IPS-15b (cell line): ENCODE results near the gene IL5RA.

Source experiments
- H3K27me3 ChIP-seq: one replicate; pipeline ENCODE4 v1.6.1; 2013; ENCODE audit warnings: low read length; ENCODE audit not compliant: control insufficient read depth, insufficient read depth
- H3K36me3 ChIP-seq: one replicate; pipeline ENCODE4 v1.6.1; 2013; ENCODE audit warnings: low read length; ENCODE audit not compliant: control insufficient read depth, insufficient read depth
- H3K4me1 ChIP-seq: one replicate; pipeline ENCODE4 v1.6.1; 2013; ENCODE audit warnings: mild to moderate bottlenecking, low read length; ENCODE audit not compliant: control insufficient read depth, insufficient read depth
- H3K4me3 ChIP-seq: one replicate; pipeline ENCODE4 v1.5.1; 2013; ENCODE audit warnings: low read depth, low read length
- H3K9ac ChIP-seq: one replicate; pipeline ENCODE4 v1.6.1; 2013; ENCODE audit warnings: low read depth, mild to moderate bottlenecking, low read length
- H3K9me3 ChIP-seq: one replicate; pipeline ENCODE4 v1.6.1; 2013; ENCODE audit warnings: mild to moderate bottlenecking, low read length; ENCODE audit not compliant: control insufficient read depth, insufficient read depth

The IL5RA gene

GRCh38 chr3:3126477-3127431 is 16.6 kb upstream of the IL5RA start, which contains the start of gene TRNT1:
Gene TRNT1, plus strand, starts transcription at chr3:3126940. Its CDS starts 2,101 bp downstream, at chr3:3129041.
- Histone ChIP-seq H3K9me3 (no peaks in the 10 kb centered on the region), H3K36me3 (peaks cover 7% of the 10 kb centered on the region), H3K4me1 (peaks cover 3% of the 10 kb centered on the region), H3K27me3 (no peaks in the 10 kb centered on the region), H3K9ac (peak within 1 kb of the TSS; percentile 94), H3K4me3 (peak within 1 kb of the TSS; percentile 88)

GRCh38 chr3:3125977-3126376 is 15.8 kb upstream of the IL5RA start:
- Histone ChIP-seq H3K27me3 (no peaks in the 10 kb centered on the region), H3K36me3 (peaks cover 7% of the 10 kb centered on the region), H3K9me3 (no peaks in the 10 kb centered on the region), H3K4me1 (peaks cover 3% of the 10 kb centered on the region), H3K4me3 (peak overlapping the region; percentile 88), H3K9ac (peak overlapping the region; percentile 79)

DNA sequence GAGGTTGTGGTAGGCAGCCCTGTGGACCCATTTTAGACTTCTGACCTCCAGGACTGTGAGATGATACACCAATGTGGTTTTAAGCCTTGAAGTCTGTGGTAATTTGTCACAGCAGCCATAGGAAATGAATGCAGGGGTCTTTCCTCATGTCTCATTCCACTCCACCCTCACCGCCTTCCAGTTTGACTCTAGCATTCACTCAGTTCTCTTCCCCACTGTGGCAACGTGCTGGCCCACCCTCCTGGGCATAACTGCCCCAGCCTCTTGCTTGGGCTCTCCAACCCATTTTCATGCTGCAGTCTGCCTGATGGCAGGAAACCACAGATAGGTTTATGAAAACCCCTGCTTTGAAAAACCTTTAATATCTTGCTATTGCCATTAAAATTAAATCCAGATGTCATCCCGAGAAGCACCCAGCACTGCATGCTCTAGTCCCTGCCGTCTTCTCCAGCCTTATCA is 9.2 kb upstream of the IL5RA start:
- H3K4me1 ChIP-seq, result no peaks in the 10 kb centered on the region
- H3K27me3 ChIP-seq, result no peaks in the 10 kb centered on the region
- H3K4me3 ChIP-seq, result no peak overlapping the region
- no peaks in the 10 kb centered on the region for H3K36me3 ChIP-seq
- no peaks in the 10 kb centered on the region for H3K9me3 ChIP-seq
- no peak overlapping the region for H3K9ac ChIP-seq

DNA sequence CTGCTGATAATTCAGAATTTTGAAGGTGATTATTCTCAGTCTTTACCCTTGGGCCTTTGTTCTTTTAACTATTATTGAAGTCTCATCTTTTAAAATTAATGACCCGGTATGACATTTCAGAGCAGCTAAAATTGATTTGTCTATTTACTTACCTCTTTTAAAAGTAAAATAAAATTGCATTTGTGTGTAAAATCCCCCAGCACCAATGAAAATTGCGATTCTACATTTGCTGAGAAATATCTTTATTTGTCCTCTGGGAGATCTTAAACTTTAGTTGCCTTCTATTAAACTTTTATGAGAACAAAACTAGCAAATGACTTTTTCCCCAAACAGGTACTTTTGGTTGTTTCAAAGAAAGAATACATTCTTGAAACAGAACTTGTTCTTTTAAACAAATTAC is 7.5 kb upstream of the IL5RA start:
- no peak overlapping the region for H3K4me3 ChIP-seq
- no peaks in the 10 kb centered on the region for H3K36me3 ChIP-seq
- no peaks in the 10 kb centered on the region for H3K27me3 ChIP-seq
- H3K9ac ChIP-seq, result no peak overlapping the region
- no peaks in the 10 kb centered on the region for H3K4me1 ChIP-seq
- H3K9me3 ChIP-seq, result no peaks in the 10 kb centered on the region

- no peaks in the 10 kb centered on the region for H3K9me3 ChIP-seq
- no peak overlapping the region for H3K4me3 ChIP-seq
- peaks cover 10% of the 10 kb centered on the region for H3K4me1 ChIP-seq
- H3K9ac ChIP-seq, result no peak overlapping the region
- H3K27me3 ChIP-seq, result no peaks in the 10 kb centered on the region
- no peaks in the 10 kb centered on the region for H3K36me3 ChIP-seq
These were observed 3.0 kb upstream of the IL5RA start for GRCh38 chr3:3113042-3113709.

DNA sequence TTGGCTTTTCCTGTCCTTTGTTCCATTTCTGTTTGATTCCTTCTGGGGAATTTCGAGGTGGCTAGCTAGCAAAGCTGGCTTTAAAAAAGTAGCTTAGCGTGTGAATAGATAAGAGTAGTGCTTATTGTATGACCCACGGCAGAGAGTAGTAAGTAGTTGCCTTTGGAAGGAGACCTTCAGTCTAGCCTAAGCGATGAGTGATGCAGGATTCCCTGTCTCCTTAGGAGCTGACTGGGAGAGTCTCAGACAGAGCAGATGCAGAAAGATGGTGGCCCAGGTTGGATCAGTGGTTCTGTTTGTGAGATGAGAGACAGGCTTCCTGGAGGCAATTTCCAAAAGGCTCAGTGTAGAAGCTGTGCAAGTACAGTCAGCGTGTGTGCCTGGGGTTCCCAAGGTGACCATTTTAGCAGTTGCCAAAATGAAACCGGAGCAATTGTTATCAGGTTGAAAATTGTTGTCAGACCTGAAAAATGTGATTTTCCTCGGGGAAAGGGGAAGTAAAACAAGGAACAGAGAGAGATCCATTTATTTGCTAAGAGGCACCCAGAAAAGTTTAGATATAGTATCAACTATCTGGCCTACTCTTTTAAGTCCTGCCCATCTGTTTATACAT is 681 bp upstream of the IL5RA start:
- H3K27me3 ChIP-seq, result no peaks in the 10 kb centered on the region
- no peaks in the 10 kb centered on the region for H3K9me3 ChIP-seq
- H3K36me3 ChIP-seq, result no peaks in the 10 kb centered on the region
- no peak overlapping the region for H3K9ac ChIP-seq
- no peak overlapping the region for H3K4me3 ChIP-seq
- H3K4me1 ChIP-seq, result peaks cover 10% of the 10 kb centered on the region

DNA sequence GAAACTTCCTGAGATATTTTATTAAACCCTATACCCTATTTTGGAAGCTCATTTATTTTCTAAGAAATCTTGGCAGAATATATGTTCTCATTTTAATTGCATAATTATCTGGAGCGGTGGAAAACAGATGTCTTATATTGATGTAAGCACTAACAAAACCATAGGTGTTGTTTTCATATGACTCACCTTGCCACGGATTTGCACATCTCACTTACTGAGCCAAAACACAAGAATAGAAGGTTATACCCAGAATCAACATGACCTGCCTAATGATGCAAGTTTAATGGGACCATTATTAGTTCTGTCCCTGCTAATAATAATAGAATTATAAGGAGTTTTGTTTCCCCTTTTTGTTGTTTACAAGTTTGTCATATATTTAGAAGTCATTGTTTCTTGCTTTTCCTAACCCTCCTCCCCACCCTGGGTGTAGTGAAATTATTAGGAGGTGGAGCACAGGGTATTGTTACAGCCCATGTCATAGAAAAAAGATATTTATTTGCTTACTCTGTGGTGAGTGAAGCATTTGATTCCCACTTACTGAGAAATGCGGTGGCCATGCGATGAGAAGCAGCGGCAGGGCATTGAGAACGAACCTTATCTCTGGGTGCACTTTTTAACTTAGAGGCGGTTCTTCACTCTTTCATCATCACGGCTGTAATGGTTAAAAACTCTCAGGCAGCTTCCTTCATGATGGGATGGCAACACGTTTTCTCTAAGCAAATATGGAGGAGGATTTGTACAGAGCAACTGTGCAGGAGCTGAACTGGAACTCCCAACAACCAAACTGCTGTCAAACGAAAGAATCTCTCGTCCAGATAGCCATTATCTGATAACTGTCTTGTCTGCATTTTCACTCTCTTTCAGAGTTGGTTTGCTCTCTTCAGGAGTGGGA is 521 bp downstream of the IL5RA start:
- peaks cover 10% of the 10 kb centered on the region for H3K4me1 ChIP-seq
- H3K9me3 ChIP-seq, result no peaks in the 10 kb centered on the region
- no peak overlapping the region for H3K4me3 ChIP-seq
- no peaks in the 10 kb centered on the region for H3K27me3 ChIP-seq
- no peak overlapping the region for H3K9ac ChIP-seq
- H3K36me3 ChIP-seq, result no peaks in the 10 kb centered on the region

DNA sequence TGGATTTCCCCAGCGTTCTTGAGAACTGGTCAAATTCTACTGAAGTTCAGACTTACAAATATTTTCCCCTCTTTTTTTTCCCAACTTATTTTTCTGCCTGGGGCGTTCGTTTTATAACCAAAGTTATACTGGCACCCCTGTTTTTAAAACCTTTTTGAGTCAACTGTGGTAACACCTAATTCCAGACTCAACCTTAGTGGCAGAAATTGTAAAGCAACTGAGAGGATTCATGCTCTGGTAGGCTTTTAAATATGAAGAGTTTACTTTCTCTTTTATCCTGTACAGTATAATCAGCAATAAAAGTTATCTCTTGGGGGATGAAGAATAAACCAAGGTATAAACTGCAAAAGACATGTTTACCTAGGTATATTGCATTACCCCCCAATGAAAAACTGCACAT is 2.3 kb downstream of the IL5RA start:
- Histone ChIP-seq H3K36me3 (no peaks in the 10 kb centered on the region), H3K27me3 (no peaks in the 10 kb centered on the region), H3K4me1 (peaks cover 10% of the 10 kb centered on the region), H3K9me3 (no peaks in the 10 kb centered on the region), H3K9ac (no peak overlapping the region), H3K4me3 (no peak overlapping the region)

- no peak overlapping the region for H3K9ac ChIP-seq
- H3K4me3 ChIP-seq, result no peak overlapping the region
- H3K36me3 ChIP-seq, result no peaks in the 10 kb centered on the region
- no peaks in the 10 kb centered on the region for H3K27me3 ChIP-seq
- peaks cover 10% of the 10 kb centered on the region for H3K4me1 ChIP-seq
- no peaks in the 10 kb centered on the region for H3K9me3 ChIP-seq
These were observed 3.0 kb downstream of the IL5RA start for GRCh38 chr3:3107181-3107580.

GRCh38 chr3:3105815-3106214 is 4.4 kb downstream of the IL5RA start:
- Histone ChIP-seq H3K4me3 (no peak overlapping the region), H3K9me3 (no peaks in the 10 kb centered on the region), H3K4me1 (peaks cover 6% of the 10 kb centered on the region), H3K36me3 (no peaks in the 10 kb centered on the region), H3K9ac (no peak overlapping the region), H3K27me3 (no peaks in the 10 kb centered on the region)

- Histone ChIP-seq H3K4me3 (no peak overlapping the region), H3K9ac (no peak overlapping the region), H3K4me1 (peaks cover 1% of the 10 kb centered on the region), H3K9me3 (no peaks in the 10 kb centered on the region), H3K36me3 (no peaks in the 10 kb centered on the region), H3K27me3 (no peaks in the 10 kb centered on the region)
These were observed 4.9 kb downstream of the IL5RA start for GRCh38 chr3:3105246-3105645.
